HS-27A (cell line): ENCODE results near the gene G6PC3.
A peak's percentile ranks its signal among the peaks of the same experiment; 100 is the strongest.

ENCODE experiments used
- DNase-seq: peaks from one replicate; pipeline ENCODE4 v3.0.0-alpha.2; 2012; ENCODE audit warnings: low read depth, missing footprints

Gene G6PC3

GRCh38 chr17:44122816-44123355 is 52.4 kb downstream of the G6PC3 start:
- no peak for DNase-seq

GRCh38 chr17:44123356-44124117 is 53.0 kb downstream of the G6PC3 start, which contains the start of gene HDAC5:
HDAC5 (minus strand) TSS chr17:44123641; CDS start chr17:44117515, 6,126 bp downstream.
- DNase-seq, result peak; percentile 64

GRCh38 chr17:44124118-44124438 is 53.5 kb downstream of the G6PC3 start:
- DNase-seq, result no peak
